ENCODE data around the gene OSBPL1A.

Gene OSBPL1A

DNA sequence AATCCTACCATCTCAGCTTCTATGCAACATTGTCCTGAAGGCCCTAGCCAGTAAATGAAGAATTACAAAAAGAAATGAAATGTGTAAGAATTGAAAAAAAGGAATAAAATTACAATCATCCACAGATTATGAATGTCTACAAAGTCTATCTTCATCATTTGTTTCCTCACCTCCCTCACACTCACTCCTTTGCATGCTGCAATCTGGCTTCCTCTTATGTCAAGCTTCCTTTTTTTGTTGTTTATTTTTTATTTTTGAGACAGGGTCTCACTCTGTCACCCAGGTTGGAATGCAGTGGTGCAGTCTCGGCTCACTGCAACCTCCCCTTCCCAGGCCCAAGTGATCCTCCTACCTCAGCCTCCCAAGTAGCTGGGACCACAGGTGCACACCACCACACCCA, 129.7 kb downstream of the OSBPL1A start:
- POLR2A ChIA-PET, result no interaction called here
- Histone ChIP-seq H3K4me3 (ENCODE audit: control insufficient read depth in 1 of 7, extremely low read depth in 1 of 7, insufficient read depth in 4 of 7, low read depth in 2 of 7, low read length in 6 of 7) (no peak overlapping the region), H3K27me3 (replicated peaks in 2 of 5; ENCODE audit: control insufficient read depth in 4 of 5, insufficient read depth in 5 of 5, low read length in 4 of 5) (peaks cover 0 to 6% (median 0%) of the 10 kb centered on the region in 5 experiments), H3K9me3 (ENCODE audit: control extremely low read depth in 1 of 5, control insufficient read depth in 4 of 5, insufficient read depth in 2 of 5, low read depth in 1 of 5, low read length in 4 of 5) (no peaks in the 10 kb centered on the region), H3K36me3 (ENCODE audit: control insufficient read depth in 4 of 4, insufficient read depth in 4 of 4, low read length in 3 of 4) (peaks cover 0 to 12% (median 6%) of the 10 kb centered on the region in 4 experiments), H3K4me1 (ENCODE audit: control extremely low read depth in 1 of 4, control insufficient read depth in 4 of 4, insufficient read depth in 4 of 4, low read length in 3 of 4) (peaks cover 4 to 11% (median 7%) of the 10 kb centered on the region in 4 experiments), H3K27ac (ENCODE audit: insufficient read depth in 1 of 2, low read depth in 1 of 2, low read length in 2 of 2, poor library complexity in 1 of 2, severe bottlenecking in 2 of 2) (no peak overlapping the region)
- WGBS (ENCODE audit: insufficient coverage), result no CpG with 5 or more reads among the region's 1 CpG
- peak in 1 of 3 donors; percentile 15 for DNase-seq
- CTCF ChIA-PET, result no interaction called here

GRCh38 chr18:24266131-24266530, 131.5 kb downstream of the OSBPL1A start:
- H3K4me3 ChIP-seq (ENCODE audit: control insufficient read depth in 1 of 7, extremely low read depth in 1 of 7, insufficient read depth in 4 of 7, low read depth in 2 of 7, low read length in 6 of 7), result no peak overlapping the region
- H3K27me3 ChIP-seq (replicated peaks in 2 of 5; ENCODE audit: control insufficient read depth in 4 of 5, insufficient read depth in 5 of 5, low read length in 4 of 5), result peaks cover 0 to 2% (median 0%) of the 10 kb centered on the region in 5 experiments
- peaks cover 0 to 2% (median under 1%) of the 10 kb centered on the region in 4 experiments for H3K4me1 ChIP-seq (ENCODE audit: control extremely low read depth in 1 of 4, control insufficient read depth in 4 of 4, insufficient read depth in 4 of 4, low read length in 3 of 4)
- 100% methylated on average over 1 of the region's 1 CpG for WGBS (ENCODE audit: insufficient coverage)
- POLR2A ChIA-PET, result no interaction called here
- no peak overlapping the region for H3K27ac ChIP-seq (ENCODE audit: insufficient read depth in 1 of 2, low read depth in 1 of 2, low read length in 2 of 2, poor library complexity in 1 of 2, severe bottlenecking in 2 of 2)
- no peak for DNase-seq
- CTCF ChIA-PET, result no interaction called here
- no peaks in the 10 kb centered on the region for H3K9me3 ChIP-seq (ENCODE audit: control extremely low read depth in 1 of 5, control insufficient read depth in 4 of 5, insufficient read depth in 2 of 5, low read depth in 1 of 5, low read length in 4 of 5)
- H3K36me3 ChIP-seq (ENCODE audit: control insufficient read depth in 4 of 4, insufficient read depth in 4 of 4, low read length in 3 of 4), result peaks cover 2 to 12% (median 6%) of the 10 kb centered on the region in 4 experiments

- CTCF ChIA-PET, result no interaction called here
- Histone ChIP-seq H3K4me1 (ENCODE audit: control extremely low read depth in 1 of 4, control insufficient read depth in 4 of 4, insufficient read depth in 4 of 4, low read length in 3 of 4) (peaks cover 0 to 2% (median 0%) of the 10 kb centered on the region in 4 experiments), H3K36me3 (ENCODE audit: control insufficient read depth in 4 of 4, insufficient read depth in 4 of 4, low read length in 3 of 4) (peaks cover 2 to 12% (median 6%) of the 10 kb centered on the region in 4 experiments), H3K4me3 (ENCODE audit: control insufficient read depth in 1 of 7, extremely low read depth in 1 of 7, insufficient read depth in 4 of 7, low read depth in 2 of 7, low read length in 6 of 7) (no peak overlapping the region), H3K27ac (ENCODE audit: insufficient read depth in 1 of 2, low read depth in 1 of 2, low read length in 2 of 2, poor library complexity in 1 of 2, severe bottlenecking in 2 of 2) (no peak overlapping the region), H3K9me3 (ENCODE audit: control extremely low read depth in 1 of 5, control insufficient read depth in 4 of 5, insufficient read depth in 2 of 5, low read depth in 1 of 5, low read length in 4 of 5) (no peaks in the 10 kb centered on the region), H3K27me3 (replicated peaks in 2 of 5; ENCODE audit: control insufficient read depth in 4 of 5, insufficient read depth in 5 of 5, low read length in 4 of 5) (no peaks in the 10 kb centered on the region)
- no peak for DNase-seq
- WGBS (ENCODE audit: insufficient coverage), result 98% methylated on average over 4 of the region's 4 CpGs
- POLR2A ChIA-PET, result interaction anchor here (0.6 kb wide), 1 partner anchor 25 kb away, joined by 3 read pairs; no protein-coding TSS in a partner anchor
Observed at GRCh38 chr18:24265502-24266064, 132.0 kb downstream of the OSBPL1A start.

DNA sequence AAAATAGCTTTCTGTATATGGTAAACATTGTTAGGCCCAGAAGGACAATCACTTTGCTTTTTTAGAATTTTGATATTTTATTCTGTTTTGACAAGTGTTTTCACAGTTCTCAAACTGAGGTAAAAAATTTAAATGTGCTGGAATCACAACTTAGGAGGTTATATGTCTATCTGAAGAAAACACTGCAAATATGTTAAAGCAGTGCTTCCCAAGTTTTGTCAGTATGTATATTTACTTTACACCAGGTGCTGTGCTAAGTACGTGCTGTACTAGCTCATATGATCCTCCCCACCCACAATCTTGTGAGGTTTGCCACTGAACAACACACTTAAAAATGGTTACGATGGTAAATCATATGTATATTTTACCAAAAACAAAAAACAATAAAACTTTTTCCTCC, 134.6 kb downstream of the OSBPL1A start:
- Histone ChIP-seq H3K9me3 (ENCODE audit: control extremely low read depth in 1 of 5, control insufficient read depth in 4 of 5, insufficient read depth in 2 of 5, low read depth in 1 of 5, low read length in 4 of 5) (no peaks in the 10 kb centered on the region), H3K36me3 (ENCODE audit: control insufficient read depth in 4 of 4, insufficient read depth in 4 of 4, low read length in 3 of 4) (peaks cover 3 to 12% (median 7%) of the 10 kb centered on the region in 4 experiments), H3K4me3 (ENCODE audit: control insufficient read depth in 1 of 7, extremely low read depth in 1 of 7, insufficient read depth in 4 of 7, low read depth in 2 of 7, low read length in 6 of 7) (no peak overlapping the region), H3K27me3 (replicated peaks in 2 of 5; ENCODE audit: control insufficient read depth in 4 of 5, insufficient read depth in 5 of 5, low read length in 4 of 5) (no peaks in the 10 kb centered on the region), H3K4me1 (ENCODE audit: control extremely low read depth in 1 of 4, control insufficient read depth in 4 of 4, insufficient read depth in 4 of 4, low read length in 3 of 4) (peaks cover 0 to 2% (median 0%) of the 10 kb centered on the region in 4 experiments), H3K27ac (ENCODE audit: insufficient read depth in 1 of 2, low read depth in 1 of 2, low read length in 2 of 2, poor library complexity in 1 of 2, severe bottlenecking in 2 of 2) (no peak overlapping the region)
- 100% methylated on average over 1 of the region's 2 CpGs for WGBS (ENCODE audit: insufficient coverage)
- DNase-seq, result no peak
- ChIA-PET CTCF (no interaction called here), POLR2A (no interaction called here)

- no peak overlapping the region for H3K4me3 ChIP-seq (ENCODE audit: control insufficient read depth in 1 of 7, extremely low read depth in 1 of 7, insufficient read depth in 4 of 7, low read depth in 2 of 7, low read length in 6 of 7)
- ChIA-PET POLR2A (no interaction called here), CTCF (no interaction called here)
- peaks cover 0 to 2% (median 0%) of the 10 kb centered on the region in 4 experiments for H3K4me1 ChIP-seq (ENCODE audit: control extremely low read depth in 1 of 4, control insufficient read depth in 4 of 4, insufficient read depth in 4 of 4, low read length in 3 of 4)
- DNase-seq, result no peak
- 86% methylated on average over 1 of the region's 4 CpGs for WGBS (ENCODE audit: insufficient coverage)
- no peaks in the 10 kb centered on the region for H3K27me3 ChIP-seq (replicated peaks in 2 of 5; ENCODE audit: control insufficient read depth in 4 of 5, insufficient read depth in 5 of 5, low read length in 4 of 5)
- peaks cover 0 to 1% (median 0%) of the 10 kb centered on the region in 5 experiments for H3K9me3 ChIP-seq (ENCODE audit: control extremely low read depth in 1 of 5, control insufficient read depth in 4 of 5, insufficient read depth in 2 of 5, low read depth in 1 of 5, low read length in 4 of 5)
- peaks cover 3 to 12% (median 7%) of the 10 kb centered on the region in 4 experiments for H3K36me3 ChIP-seq (ENCODE audit: control insufficient read depth in 4 of 4, insufficient read depth in 4 of 4, low read length in 3 of 4)
- no peak overlapping the region for H3K27ac ChIP-seq (ENCODE audit: insufficient read depth in 1 of 2, low read depth in 1 of 2, low read length in 2 of 2, poor library complexity in 1 of 2, severe bottlenecking in 2 of 2)
Observed at GRCh38 chr18:24262087-24262486, 135.5 kb downstream of the OSBPL1A start.

DNA sequence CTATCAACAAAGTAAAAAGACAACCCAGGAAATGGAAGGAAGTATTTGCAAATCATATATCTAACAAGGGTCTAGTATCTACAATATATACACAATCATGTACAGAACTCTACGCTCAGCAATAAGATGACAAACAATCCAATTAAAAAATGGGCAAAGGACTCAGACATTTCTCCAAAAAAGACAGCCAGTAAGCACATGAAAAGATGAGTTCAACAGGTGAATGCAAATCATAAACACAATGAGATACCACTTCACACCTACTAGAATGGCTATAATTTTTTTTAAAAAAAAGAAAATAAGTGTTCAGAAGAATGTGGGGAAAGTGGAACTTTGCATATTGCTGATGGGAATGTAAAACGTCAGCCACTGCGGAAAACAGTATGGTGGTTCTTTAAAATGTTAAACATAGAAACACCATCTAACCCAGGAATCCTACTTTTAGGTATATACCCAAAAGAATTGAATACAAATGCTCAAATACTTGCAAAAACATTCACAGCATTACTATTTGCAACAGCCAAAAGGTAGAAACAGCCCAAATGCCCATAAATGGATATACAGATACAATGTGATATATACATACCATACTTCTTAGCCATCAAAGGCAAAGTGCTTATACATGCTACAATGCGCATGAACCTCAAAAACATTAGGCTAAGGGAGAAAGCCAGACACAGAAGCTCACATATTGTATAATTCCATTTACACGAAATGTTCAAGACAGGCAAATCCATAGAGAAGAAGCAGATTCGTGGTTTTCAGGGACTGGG, 137.6 kb downstream of the OSBPL1A start:
- DNase-seq, result no peak
- Histone ChIP-seq H3K27ac (ENCODE audit: insufficient read depth in 1 of 2, low read depth in 1 of 2, low read length in 2 of 2, poor library complexity in 1 of 2, severe bottlenecking in 2 of 2) (no peak overlapping the region), H3K4me1 (ENCODE audit: control extremely low read depth in 1 of 4, control insufficient read depth in 4 of 4, insufficient read depth in 4 of 4, low read length in 3 of 4) (peaks cover 0 to 2% (median 0%) of the 10 kb centered on the region in 4 experiments), H3K27me3 (replicated peaks in 2 of 5; ENCODE audit: control insufficient read depth in 4 of 5, insufficient read depth in 5 of 5, low read length in 4 of 5) (no peaks in the 10 kb centered on the region), H3K9me3 (ENCODE audit: control extremely low read depth in 1 of 5, control insufficient read depth in 4 of 5, insufficient read depth in 2 of 5, low read depth in 1 of 5, low read length in 4 of 5) (peaks cover 0 to 6% (median 0%) of the 10 kb centered on the region in 5 experiments), H3K4me3 (ENCODE audit: control insufficient read depth in 1 of 7, extremely low read depth in 1 of 7, insufficient read depth in 4 of 7, low read depth in 2 of 7, low read length in 6 of 7) (no peak overlapping the region), H3K36me3 (ENCODE audit: control insufficient read depth in 4 of 4, insufficient read depth in 4 of 4, low read length in 3 of 4) (peaks cover 2 to 5% (median 4%) of the 10 kb centered on the region in 4 experiments)
- ChIA-PET CTCF (no interaction called here), POLR2A (no interaction called here)
- 89% methylated on average over 3 of the region's 6 CpGs for WGBS (ENCODE audit: insufficient coverage)

- WGBS (ENCODE audit: insufficient coverage), result no CpG with 5 or more reads among the region's 1 CpG
- ChIA-PET CTCF (no interaction called here), POLR2A (no interaction called here)
- Histone ChIP-seq H3K36me3 (ENCODE audit: control insufficient read depth in 4 of 4, insufficient read depth in 4 of 4, low read length in 3 of 4) (peaks cover 0 to 16% (median 5%) of the 10 kb centered on the region in 4 experiments), H3K9me3 (ENCODE audit: control extremely low read depth in 1 of 5, control insufficient read depth in 4 of 5, insufficient read depth in 2 of 5, low read depth in 1 of 5, low read length in 4 of 5) (peaks cover 0 to 6% (median 0%) of the 10 kb centered on the region in 5 experiments), H3K4me3 (ENCODE audit: control insufficient read depth in 1 of 7, extremely low read depth in 1 of 7, insufficient read depth in 4 of 7, low read depth in 2 of 7, low read length in 6 of 7) (no peak overlapping the region), H3K27ac (ENCODE audit: insufficient read depth in 1 of 2, low read depth in 1 of 2, low read length in 2 of 2, poor library complexity in 1 of 2, severe bottlenecking in 2 of 2) (no peak overlapping the region), H3K27me3 (replicated peaks in 2 of 5; ENCODE audit: control insufficient read depth in 4 of 5, insufficient read depth in 5 of 5, low read length in 4 of 5) (no peaks in the 10 kb centered on the region), H3K4me1 (ENCODE audit: control extremely low read depth in 1 of 4, control insufficient read depth in 4 of 4, insufficient read depth in 4 of 4, low read length in 3 of 4) (no peaks in the 10 kb centered on the region)
- no peak for DNase-seq
Observed at GRCh38 chr18:24254071-24254470, 143.6 kb downstream of the OSBPL1A start.
